ENCODE results near the gene ATOSA. TPM values are rescaled to one million over a fixed set of nuclear protein-coding genes. Genes with fewer than 3 reads are reported as not detected.
A peak's percentile ranks its signal among the peaks of the same experiment; 100 is the strongest.

ATOSA gene
- total RNA-seq, 1 experiment from 2014 or later, result 35.7 TPM

DNA sequence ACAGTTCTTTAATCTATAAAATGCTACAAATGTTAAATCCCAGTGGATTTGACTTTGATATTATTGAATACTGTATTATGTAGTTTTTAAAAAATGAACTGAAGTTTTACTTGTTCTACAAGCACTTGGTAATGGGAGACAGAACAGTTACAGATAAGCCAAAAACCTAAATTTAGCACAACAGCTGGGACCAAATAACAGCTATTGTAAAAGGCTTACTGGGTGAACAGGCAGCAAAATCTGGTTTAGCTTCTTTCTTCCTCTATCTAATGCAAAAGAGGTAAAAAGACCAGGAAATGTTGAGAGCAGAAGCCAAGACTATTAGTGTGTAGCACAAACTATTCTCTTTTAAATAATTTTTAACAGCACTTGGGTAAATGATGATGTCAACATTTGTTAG lies 1.6 kb upstream of the ATOSA start:
- intact Hi-C loops (cut with micrococcal nuclease; ENCODE audit: unreplicated experiment), result no loop called here
- H2AFZ ChIP-seq, result no peak overlapping the region
- no peaks in the 10 kb centered on the region for H3K36me3 ChIP-seq (ENCODE audit: low read depth)
- POLR2A ChIA-PET (ENCODE audit: unreplicated experiment), result no interaction called here
- H3K9me2 ChIP-seq (ENCODE audit: insufficient read depth), result no peaks in the 10 kb centered on the region
- H3K4me1 ChIP-seq (replicated peaks; ENCODE audit: insufficient read depth), result peaks cover 54% of the 10 kb centered on the region
- BruUV-seq (replicated peaks), result no TSS peak
- CTCF ChIA-PET, result interaction anchor here (1.0 kb wide), 1 partner anchor 50 kb away, joined by 4 read pairs; no protein-coding TSS in a partner anchor
- no peak for TF ChIP-seq EZH2 (IDR thresholded peaks at IDR 0.05; ENCODE audit: low read depth)
- TF ChIP-seq, protein P1, sequence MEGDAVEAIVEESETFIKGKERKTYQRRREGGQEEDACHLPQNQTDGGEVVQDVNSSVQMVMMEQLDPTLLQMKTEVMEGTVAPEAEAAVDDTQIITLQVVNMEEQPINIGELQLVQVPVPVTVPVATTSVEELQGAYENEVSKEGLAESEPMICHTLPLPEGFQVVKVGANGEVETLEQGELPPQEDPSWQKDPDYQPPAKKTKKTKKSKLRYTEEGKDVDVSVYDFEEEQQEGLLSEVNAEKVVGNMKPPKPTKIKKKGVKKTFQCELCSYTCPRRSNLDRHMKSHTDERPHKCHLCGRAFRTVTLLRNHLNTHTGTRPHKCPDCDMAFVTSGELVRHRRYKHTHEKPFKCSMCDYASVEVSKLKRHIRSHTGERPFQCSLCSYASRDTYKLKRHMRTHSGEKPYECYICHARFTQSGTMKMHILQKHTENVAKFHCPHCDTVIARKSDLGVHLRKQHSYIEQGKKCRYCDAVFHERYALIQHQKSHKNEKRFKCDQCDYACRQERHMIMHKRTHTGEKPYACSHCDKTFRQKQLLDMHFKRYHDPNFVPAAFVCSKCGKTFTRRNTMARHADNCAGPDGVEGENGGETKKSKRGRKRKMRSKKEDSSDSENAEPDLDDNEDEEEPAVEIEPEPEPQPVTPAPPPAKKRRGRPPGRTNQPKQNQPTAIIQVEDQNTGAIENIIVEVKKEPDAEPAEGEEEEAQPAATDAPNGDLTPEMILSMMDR (conservative IDR thresholded peaks at IDR 0.05), result no peak
- H3K4me3 ChIP-seq, result no peak overlapping the region
- no peaks in the 10 kb centered on the region for H4K20me1 ChIP-seq (ENCODE audit: insufficient read depth)
- no peak overlapping the region for H3K27ac ChIP-seq
- no peak for DNase-seq
- peaks cover 11% of the 10 kb centered on the region; the same call in 1 of the 2 replicates for H3K79me2 ChIP-seq (ENCODE audit: low read depth)
- H3K9me3 ChIP-seq (ENCODE audit: insufficient read depth, low read depth), result no peaks in the 10 kb centered on the region
- H3K4me2 ChIP-seq, result 0 out of 2 replicates have a peak overlapping the region, but pooled peaks have one; percentile 3
- H3F3A ChIP-seq (ENCODE audit: insufficient read depth, low read depth), result peaks cover 17% of the 10 kb centered on the region; the same call in 1 of the 2 replicates
- H3K27me3 ChIP-seq (ENCODE audit: insufficient read depth, low read depth), result no peaks in the 10 kb centered on the region

GRCh38 chr15:52680041-52680391 lies 828 bp upstream of the ATOSA start:
- TSS peak; percentile 73 for BruUV-seq (replicated peaks)

DNA sequence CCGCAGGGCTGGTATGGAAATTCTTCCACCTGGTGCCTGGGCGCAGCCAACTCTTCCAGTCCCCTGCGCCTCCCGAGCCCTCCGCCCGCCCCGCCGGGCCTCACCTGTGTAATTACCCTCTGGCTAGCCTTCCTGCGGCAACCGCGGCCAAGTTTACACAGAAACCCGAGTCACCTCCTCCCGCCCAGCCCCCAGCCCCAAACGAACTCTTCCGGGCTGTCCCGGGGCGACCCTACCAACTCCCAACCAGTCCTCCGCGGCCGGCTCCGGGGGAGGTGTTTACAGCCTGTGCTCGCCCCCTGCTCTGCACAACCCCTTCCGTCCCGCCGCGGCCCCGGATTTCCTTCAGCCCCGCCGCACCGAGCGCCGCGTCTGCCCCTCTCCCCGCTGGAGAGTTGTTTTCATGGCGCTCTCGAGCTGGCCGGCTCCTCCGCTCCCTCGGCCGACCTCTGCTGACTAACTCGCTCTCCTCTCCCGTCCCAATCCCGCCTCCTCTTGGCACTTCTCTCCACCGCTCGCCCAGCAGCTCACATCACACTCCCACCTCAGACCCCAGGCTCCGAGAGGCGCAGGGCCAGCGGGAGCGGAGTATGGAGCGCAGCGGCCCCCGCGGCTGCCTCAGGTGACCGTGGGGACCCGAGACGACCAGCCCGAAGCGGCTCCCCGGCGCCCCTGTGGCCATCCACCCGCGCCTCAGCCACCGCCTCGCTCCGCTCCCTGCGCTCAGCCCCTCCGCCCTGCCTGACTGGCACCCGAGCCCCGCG lies 538 bp downstream of the ATOSA start:
- BruUV-seq (replicated peaks), result no TSS peak
- peak overlapping the region; percentile 89 for H3K4me3 ChIP-seq
- intact Hi-C loops (cut with micrococcal nuclease; ENCODE audit: unreplicated experiment), result loop anchor here (1.0 to 2.0 kb wide), 6 partner anchors 25 to 416 kb away; partner anchors contain the start of gene ARPP19
- H3K27me3 ChIP-seq (ENCODE audit: insufficient read depth, low read depth), result no peaks in the 10 kb centered on the region
- H3K9me3 ChIP-seq (ENCODE audit: insufficient read depth, low read depth), result no peaks in the 10 kb centered on the region
- H3F3A ChIP-seq (ENCODE audit: insufficient read depth, low read depth), result peaks cover 17% of the 10 kb centered on the region; the same call in 1 of the 2 replicates
- peak overlapping the region; percentile 95 for H3K4me2 ChIP-seq
- H2AFZ ChIP-seq, result peak overlapping the region; percentile 93
- CTCF ChIA-PET, result interaction anchor here (0.7 kb wide), 1 partner anchor 563 kb away, joined by 3 read pairs; no protein-coding TSS in a partner anchor
- H4K20me1 ChIP-seq (ENCODE audit: insufficient read depth), result no peaks in the 10 kb centered on the region
- TF ChIP-seq, protein P1 (conservative IDR thresholded peaks at IDR 0.05), result no peak; the same call in 1 of the 2 replicates
- no peak for TF ChIP-seq EZH2 (IDR thresholded peaks at IDR 0.05; ENCODE audit: low read depth)
- no peaks in the 10 kb centered on the region for H3K9me2 ChIP-seq (ENCODE audit: insufficient read depth)
- POLR2A ChIA-PET (ENCODE audit: unreplicated experiment), result interaction anchor here (0.7 kb wide), 1 partner anchor 391 kb away, joined by 3 read pairs; no protein-coding TSS in a partner anchor
- no peaks in the 10 kb centered on the region for H3K36me3 ChIP-seq (ENCODE audit: low read depth)
- H3K79me2 ChIP-seq (ENCODE audit: low read depth), result peaks cover 11% of the 10 kb centered on the region; the same call in 1 of the 2 replicates
- H3K4me1 ChIP-seq (replicated peaks; ENCODE audit: insufficient read depth), result peaks cover 51% of the 10 kb centered on the region
- peak; percentile 39 to 70 for DNase-seq
- peak overlapping the region; percentile 60 for H3K27ac ChIP-seq

More at GRCh38 chr15:52680041-52680391, 828 bp upstream of the ATOSA start:
- no peaks in the 10 kb centered on the region for H3K9me2 ChIP-seq (ENCODE audit: insufficient read depth)
- peaks cover 54% of the 10 kb centered on the region for H3K4me1 ChIP-seq (replicated peaks; ENCODE audit: insufficient read depth)
- POLR2A ChIA-PET (ENCODE audit: unreplicated experiment), result interaction anchor here (0.6 to 0.7 kb wide), 3 partner anchors 26 to 349 kb away, joined by 3 to 5 read pairs (median 4); no protein-coding TSS in a partner anchor
- DNase-seq, result no peak
- H3K79me2 ChIP-seq (ENCODE audit: low read depth), result peaks cover 11% of the 10 kb centered on the region; the same call in 1 of the 2 replicates
- no peak overlapping the region for H3K27ac ChIP-seq
- H4K20me1 ChIP-seq (ENCODE audit: insufficient read depth), result no peaks in the 10 kb centered on the region
- H3F3A ChIP-seq (ENCODE audit: insufficient read depth, low read depth), result peaks cover 17% of the 10 kb centered on the region; the same call in 1 of the 2 replicates
- peak overlapping the region; percentile 89 for H3K4me3 ChIP-seq
- no peak for TF ChIP-seq EZH2 (IDR thresholded peaks at IDR 0.05; ENCODE audit: low read depth)
- TF ChIP-seq, protein P1 (conservative IDR thresholded peaks at IDR 0.05), result no peak
- CTCF ChIA-PET, result interaction anchor here (0.6 to 1.0 kb wide), 3 partner anchors 51 to 343 kb away, joined by 4 to 12 read pairs (median 6); no protein-coding TSS in a partner anchor
- H3K27me3 ChIP-seq (ENCODE audit: insufficient read depth, low read depth), result no peaks in the 10 kb centered on the region
- no peaks in the 10 kb centered on the region for H3K36me3 ChIP-seq (ENCODE audit: low read depth)
- peak overlapping the region; percentile 68; the same call in 1 of the 2 replicates for H2AFZ ChIP-seq
- H3K9me3 ChIP-seq (ENCODE audit: insufficient read depth, low read depth), result no peaks in the 10 kb centered on the region
- peak overlapping the region; percentile 87 for H3K4me2 ChIP-seq
- intact Hi-C loops (cut with micrococcal nuclease; ENCODE audit: unreplicated experiment), result no loop called here

Measured in PC-9 (cell line).